ES-I3 (cell line): ENCODE results near the gene NRK.
"Not testable (repeated sequence)": the region's sequence is repeated elsewhere in the genome, so short reads cannot be mapped to it uniquely, and the experiment has no call there.

ENCODE experiments used
- H3K36me3 ChIP-seq: 2 replicates; pipeline ENCODE4 v1.6.1; 2013; ENCODE audit warnings: mild to moderate bottlenecking, low read length, control low read depth, moderate library complexity; ENCODE audit not compliant: insufficient read depth
- H3K4me1 ChIP-seq: 2 replicates; pipeline ENCODE4 v1.6.1; 2013; ENCODE audit warnings: mild to moderate bottlenecking, control low read depth, low read length; ENCODE audit not compliant: insufficient read depth
- H3K9ac ChIP-seq: 2 replicates; pipeline ENCODE4 v1.6.1; 2013; ENCODE audit warnings: low read depth, mild to moderate bottlenecking, low read length, moderate library complexity
- H3K9me3 ChIP-seq: 2 replicates; pipeline ENCODE4 v1.6.1; 2013; ENCODE audit warnings: mild to moderate bottlenecking, low read length, moderate library complexity; ENCODE audit not compliant: control insufficient read depth, insufficient read depth

The NRK gene, protein sequence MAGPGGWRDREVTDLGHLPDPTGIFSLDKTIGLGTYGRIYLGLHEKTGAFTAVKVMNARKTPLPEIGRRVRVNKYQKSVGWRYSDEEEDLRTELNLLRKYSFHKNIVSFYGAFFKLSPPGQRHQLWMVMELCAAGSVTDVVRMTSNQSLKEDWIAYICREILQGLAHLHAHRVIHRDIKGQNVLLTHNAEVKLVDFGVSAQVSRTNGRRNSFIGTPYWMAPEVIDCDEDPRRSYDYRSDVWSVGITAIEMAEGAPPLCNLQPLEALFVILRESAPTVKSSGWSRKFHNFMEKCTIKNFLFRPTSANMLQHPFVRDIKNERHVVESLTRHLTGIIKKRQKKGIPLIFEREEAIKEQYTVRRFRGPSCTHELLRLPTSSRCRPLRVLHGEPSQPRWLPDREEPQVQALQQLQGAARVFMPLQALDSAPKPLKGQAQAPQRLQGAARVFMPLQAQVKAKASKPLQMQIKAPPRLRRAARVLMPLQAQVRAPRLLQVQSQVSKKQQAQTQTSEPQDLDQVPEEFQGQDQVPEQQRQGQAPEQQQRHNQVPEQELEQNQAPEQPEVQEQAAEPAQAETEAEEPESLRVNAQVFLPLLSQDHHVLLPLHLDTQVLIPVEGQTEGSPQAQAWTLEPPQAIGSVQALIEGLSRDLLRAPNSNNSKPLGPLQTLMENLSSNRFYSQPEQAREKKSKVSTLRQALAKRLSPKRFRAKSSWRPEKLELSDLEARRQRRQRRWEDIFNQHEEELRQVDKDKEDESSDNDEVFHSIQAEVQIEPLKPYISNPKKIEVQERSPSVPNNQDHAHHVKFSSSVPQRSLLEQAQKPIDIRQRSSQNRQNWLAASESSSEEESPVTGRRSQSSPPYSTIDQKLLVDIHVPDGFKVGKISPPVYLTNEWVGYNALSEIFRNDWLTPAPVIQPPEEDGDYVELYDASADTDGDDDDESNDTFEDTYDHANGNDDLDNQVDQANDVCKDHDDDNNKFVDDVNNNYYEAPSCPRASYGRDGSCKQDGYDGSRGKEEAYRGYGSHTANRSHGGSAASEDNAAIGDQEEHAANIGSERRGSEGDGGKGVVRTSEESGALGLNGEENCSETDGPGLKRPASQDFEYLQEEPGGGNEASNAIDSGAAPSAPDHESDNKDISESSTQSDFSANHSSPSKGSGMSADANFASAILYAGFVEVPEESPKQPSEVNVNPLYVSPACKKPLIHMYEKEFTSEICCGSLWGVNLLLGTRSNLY (N-terminal part only)

GRCh38 chrX:105822138-105823091, at the start of gene NRK:
Gene NRK (plus strand): TSS chrX:105822539. CDS start chrX:105822846, 307 bp downstream.
- peak within 1 kb of the TSS; percentile 88 for H3K9ac ChIP-seq
- H3K4me1 ChIP-seq: peaks cover 10% of the 10 kb centered on the region
- no peaks in the 10 kb centered on the region for H3K36me3 ChIP-seq
- no peaks in the 10 kb centered on the region for H3K9me3 ChIP-seq

DNA sequence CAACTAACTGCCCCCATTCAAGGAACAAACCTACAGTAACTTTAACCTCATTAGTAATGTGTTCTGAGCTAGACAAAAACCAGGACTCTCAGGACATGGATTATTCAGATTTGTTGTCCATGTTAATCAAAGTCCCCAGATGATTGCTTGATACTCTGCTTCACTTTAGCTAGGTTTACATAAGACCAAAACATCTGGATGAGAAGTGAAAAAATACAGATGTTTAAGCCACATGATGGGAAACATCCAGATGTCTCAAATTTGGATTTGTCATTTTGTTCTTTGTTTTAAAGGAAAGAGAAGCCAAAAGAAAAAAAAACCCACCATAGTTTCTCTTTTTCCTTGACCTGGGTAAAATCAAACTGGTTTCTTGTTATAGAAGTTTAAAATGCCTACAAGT, 48.5 kb upstream of the NRK start:
- Histone ChIP-seq H3K9me3 (no peaks in the 10 kb centered on the region), H3K4me1 (no peaks in the 10 kb centered on the region), H3K36me3 (no peaks in the 10 kb centered on the region), H3K9ac (no peak overlapping the region)

GRCh38 chrX:105775679-105776078, 46.7 kb upstream of the NRK start:
- Histone ChIP-seq H3K9me3 (no peaks in the 10 kb centered on the region), H3K9ac (no peak overlapping the region), H3K4me1 (no peaks in the 10 kb centered on the region), H3K36me3 (no peaks in the 10 kb centered on the region)

- Histone ChIP-seq H3K9me3 (no peaks in the 10 kb centered on the region; the same call in 1 of the 2 replicates), H3K36me3 (no peaks in the 10 kb centered on the region), H3K9ac (no peak overlapping the region), H3K4me1 (no peaks in the 10 kb centered on the region)
These were observed 40.5 kb upstream of the NRK start for GRCh38 chrX:105781804-105782203.

GRCh38 chrX:105796877-105797276, 25.5 kb upstream of the NRK start:
- peak overlapping the region; percentile 63 for H3K9ac ChIP-seq
- H3K36me3 ChIP-seq, H3K4me1 ChIP-seq, H3K9me3 ChIP-seq: not testable (repeated sequence)

GRCh38 chrX:105803891-105804290, 18.4 kb upstream of the NRK start:
- Histone ChIP-seq H3K36me3 (no peaks in the 10 kb centered on the region), H3K9me3 (no peaks in the 10 kb centered on the region), H3K9ac (no peak overlapping the region), H3K4me1 (no peaks in the 10 kb centered on the region)

GRCh38 chrX:105805655-105806054, 16.7 kb upstream of the NRK start:
- not testable (repeated sequence) for H3K4me1 ChIP-seq, H3K9ac ChIP-seq, H3K36me3 ChIP-seq, H3K9me3 ChIP-seq

GRCh38 chrX:105816517-105816916, 5.8 kb upstream of the NRK start:
- 0 out of 2 replicates have a peak, but pooled peaks cover 2% of the 10 kb centered on the region for H3K9me3 ChIP-seq
- H3K36me3 ChIP-seq: no peaks in the 10 kb centered on the region; the same call in 1 of the 2 replicates
- no peak overlapping the region for H3K9ac ChIP-seq
- H3K4me1 ChIP-seq: peaks cover 5% of the 10 kb centered on the region

DNA sequence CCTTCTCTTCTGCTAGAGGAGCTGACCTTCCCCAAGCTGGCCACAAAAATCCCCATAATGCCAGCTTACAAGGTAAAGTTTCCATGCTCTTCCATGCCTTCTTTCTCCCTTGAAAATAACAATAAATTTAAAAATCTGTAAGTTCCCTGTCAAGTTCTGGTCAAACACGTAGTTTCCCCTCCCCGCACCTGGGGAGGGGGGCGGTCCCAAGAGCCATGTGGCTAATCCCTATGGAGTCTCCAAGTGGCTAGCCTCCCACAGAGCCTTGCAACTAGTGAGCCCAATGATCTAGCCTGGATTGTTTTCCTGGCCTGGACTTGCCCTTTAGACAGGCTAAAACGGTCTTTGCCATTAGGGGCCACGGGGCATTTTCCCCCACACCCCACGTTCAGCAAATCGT, 2.1 kb upstream of the NRK start:
- Histone ChIP-seq H3K4me1 (peaks cover 10% of the 10 kb centered on the region), H3K9me3 (0 out of 2 replicates have a peak, but pooled peaks cover 2% of the 10 kb centered on the region), H3K36me3 (no peaks in the 10 kb centered on the region; the same call in 1 of the 2 replicates), H3K9ac (peak overlapping the region; percentile 88)

DNA sequence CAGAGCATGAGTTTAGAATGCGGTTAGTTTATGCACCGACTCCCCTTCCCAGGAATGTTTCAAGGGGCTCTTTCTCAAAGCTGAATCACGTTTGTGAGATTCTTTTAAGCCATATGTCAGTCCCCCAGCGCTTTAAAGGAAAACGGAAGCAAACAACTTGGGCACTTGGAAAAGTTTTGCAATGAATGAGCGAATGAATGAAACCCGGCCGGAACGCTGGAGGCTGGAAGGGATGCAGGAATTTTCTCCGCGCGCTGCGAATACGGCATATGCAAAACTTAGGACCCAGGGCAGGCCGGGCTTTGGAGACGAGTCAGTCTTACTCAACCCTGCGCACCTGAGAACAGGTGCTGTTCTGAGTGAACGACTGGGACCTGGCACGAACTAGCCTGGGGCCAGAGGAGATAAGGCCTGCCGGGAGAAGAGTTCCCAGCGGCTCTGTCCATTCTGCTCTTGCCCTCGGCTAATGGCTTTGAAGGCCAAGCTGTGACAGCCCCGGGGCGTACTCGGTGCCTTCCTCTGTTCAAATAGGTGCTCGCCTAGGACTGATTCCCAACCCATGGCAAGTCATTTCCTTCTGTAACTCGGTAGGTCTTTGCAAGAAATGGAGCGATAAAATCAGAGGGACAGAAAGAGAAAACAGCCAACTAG, 743 bp upstream of the NRK start:
- Histone ChIP-seq H3K9me3 (no peaks in the 10 kb centered on the region), H3K36me3 (no peaks in the 10 kb centered on the region), H3K9ac (peak overlapping the region; percentile 88), H3K4me1 (peaks cover 10% of the 10 kb centered on the region)

DNA sequence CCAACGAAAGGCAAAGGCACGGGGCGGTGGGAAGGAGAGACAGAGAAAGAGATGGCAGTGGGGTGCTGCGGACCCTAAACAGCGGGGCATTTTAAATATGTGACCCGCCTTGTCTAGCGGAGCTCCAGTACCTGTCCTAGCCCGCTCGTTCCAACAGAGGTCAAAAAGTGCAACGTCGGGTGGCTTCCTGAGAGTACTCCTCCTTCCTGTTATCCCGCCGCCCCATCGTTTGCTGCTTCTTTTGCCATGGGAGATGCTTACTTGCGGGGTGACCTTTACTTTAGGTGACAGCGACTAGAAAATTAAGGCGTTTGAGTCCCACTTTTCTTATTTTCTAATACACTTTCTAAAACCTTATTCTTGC, 735 bp downstream of the NRK start:
- H3K9me3 ChIP-seq: no peaks in the 10 kb centered on the region
- peaks cover 10% of the 10 kb centered on the region for H3K4me1 ChIP-seq
- no peaks in the 10 kb centered on the region for H3K36me3 ChIP-seq
- H3K9ac ChIP-seq: peak overlapping the region; percentile 88

GRCh38 chrX:105829011-105829410, 6.7 kb downstream of the NRK start:
- peaks cover 3% of the 10 kb centered on the region; the same call in 1 of the 2 replicates for H3K36me3 ChIP-seq
- H3K4me1 ChIP-seq: 0 out of 2 replicates have a peak, but pooled peaks cover 5% of the 10 kb centered on the region
- H3K9ac ChIP-seq: no peak overlapping the region
- H3K9me3 ChIP-seq: no peaks in the 10 kb centered on the region

- H3K9ac ChIP-seq: no peak overlapping the region
- peaks cover 3% of the 10 kb centered on the region; the same call in 1 of the 2 replicates for H3K36me3 ChIP-seq
- H3K9me3 ChIP-seq: no peaks in the 10 kb centered on the region
- 0 out of 2 replicates have a peak, but pooled peaks cover 3% of the 10 kb centered on the region for H3K4me1 ChIP-seq
These were observed 14.9 kb downstream of the NRK start for GRCh38 chrX:105837232-105837631.
